ENCODE measurements around the gene HS6ST1. TPM values are rescaled to one million over a fixed set of nuclear protein-coding genes. Genes with fewer than 3 reads are reported as not detected.

The HS6ST1 gene
- total and polyA plus RNA-seq, 2 of the 4 experiments (the other 2 are of a cell fraction) = 29.9 to 36.9 TPM

DNA sequence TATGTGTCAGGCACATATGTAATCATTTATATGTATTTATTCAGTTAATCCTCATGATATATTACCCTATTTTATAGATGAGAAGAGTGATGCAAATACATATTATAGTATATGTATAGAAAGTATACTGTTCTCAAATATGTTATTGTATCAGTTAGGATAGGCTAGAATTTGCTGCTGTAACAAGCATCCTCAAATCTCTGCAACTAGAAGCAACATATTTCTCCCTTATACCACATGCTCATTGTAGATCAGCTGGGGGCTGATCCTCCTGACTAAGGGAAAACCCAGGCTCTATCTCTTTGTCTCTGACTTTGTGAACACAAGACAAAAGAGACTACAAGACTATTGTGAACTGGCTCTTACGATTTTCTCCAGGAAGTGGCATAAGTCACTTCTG lies 24.8 kb upstream of the HS6ST1 start:
- intact Hi-C loops (cut with micrococcal nuclease) = no loop called here
- no peaks in the 10 kb centered on the region for H3K9me3 ChIP-seq (ENCODE audit: control insufficient read depth, insufficient read depth, low read length)
- DNase-seq = no peak
- no peak overlapping the region for H3K4ac ChIP-seq (ENCODE audit: low read depth, low read length)
- no peak overlapping the region for H2AFZ ChIP-seq (replicated peaks; ENCODE audit: low read length, poor library complexity)
- in situ Hi-C loops (cut with MboI; ENCODE audit: low sequenced_read_pairs) = no loop called here
- H4K5ac ChIP-seq (ENCODE audit: low read depth, low read length) = no peak overlapping the region
- H3K79me1 ChIP-seq (ENCODE audit: low read depth in 1 of 2, low read length in 2 of 2) = no peaks in the 10 kb centered on the region
- ChIA-PET CTCF (no interaction called here), POLR2A (ENCODE audit: unreplicated experiment) (no interaction called here)
- H3K14ac ChIP-seq (replicated peaks; ENCODE audit: low read depth, low read length) = no peak overlapping the region
- no peak overlapping the region for H4K8ac ChIP-seq (ENCODE audit: low read depth in 2 of 2, low read length in 2 of 2)
- H4K91ac ChIP-seq (ENCODE audit: insufficient read depth, low read depth, low read length) = no peak overlapping the region
- H3K4me1 ChIP-seq (ENCODE audit: control insufficient read depth, insufficient read depth, low read length) = peaks cover 7% of the 10 kb centered on the region
- 83% methylated on average over 1 of the region's 1 CpG; no CpG with 5 or more reads in 1 of the 2 experiments for WGBS, 2 experiments (ENCODE audit: extremely low coverage in 2 of 2, insufficient read length in 1 of 2)
- H2AK5ac ChIP-seq (ENCODE audit: low read depth, low read length) = no peak overlapping the region
- no peak overlapping the region for H3K18ac ChIP-seq (ENCODE audit: low read depth, low read length)
- H2BK120ac ChIP-seq (ENCODE audit: low read depth, low read length) = no peak overlapping the region
- H2BK5ac ChIP-seq (ENCODE audit: low read depth, low read length, poor library complexity, severe bottlenecking) = no peak overlapping the region
- no peak overlapping the region for H3K23ac ChIP-seq (ENCODE audit: low read depth, low read length)
- BruUV-seq (replicated peaks) = no TSS peak
- no peak overlapping the region for H3K27ac ChIP-seq (ENCODE audit: insufficient read depth, low read length)
- no peak overlapping the region for H3K4me2 ChIP-seq (ENCODE audit: low read depth, low read length)
- no peak overlapping the region for H3K9ac ChIP-seq (ENCODE audit: low read depth, low read length)
- H3K56ac ChIP-seq (ENCODE audit: extremely low read depth, insufficient read depth, low read length) = no peak overlapping the region
- H2BK15ac ChIP-seq (ENCODE audit: low read depth, low read length) = no peak overlapping the region
- dilution Hi-C loops (cut with HindIII; ENCODE audit: low sequenced_read_pairs, unreplicated experiment) = no loop called here
- no peaks in the 10 kb centered on the region for H4K20me1 ChIP-seq (ENCODE audit: insufficient read depth, low read length)
- no peak for ATAC-seq (ENCODE audit: low read depth)
- no peak for TF ChIP-seq MAFK (IDR thresholded peaks at IDR 0.05; ENCODE audit: low read depth, low read length)
- TF ChIP-seq, protein P1, sequence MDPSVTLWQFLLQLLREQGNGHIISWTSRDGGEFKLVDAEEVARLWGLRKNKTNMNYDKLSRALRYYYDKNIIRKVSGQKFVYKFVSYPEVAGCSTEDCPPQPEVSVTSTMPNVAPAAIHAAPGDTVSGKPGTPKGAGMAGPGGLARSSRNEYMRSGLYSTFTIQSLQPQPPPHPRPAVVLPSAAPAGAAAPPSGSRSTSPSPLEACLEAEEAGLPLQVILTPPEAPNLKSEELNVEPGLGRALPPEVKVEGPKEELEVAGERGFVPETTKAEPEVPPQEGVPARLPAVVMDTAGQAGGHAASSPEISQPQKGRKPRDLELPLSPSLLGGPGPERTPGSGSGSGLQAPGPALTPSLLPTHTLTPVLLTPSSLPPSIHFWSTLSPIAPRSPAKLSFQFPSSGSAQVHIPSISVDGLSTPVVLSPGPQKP (IDR thresholded peaks at IDR 0.05; ENCODE audit: borderline replicate concordance, low read depth, low read length) = no peak
- TF ChIP-seq SMC3 (IDR thresholded peaks at IDR 0.05; ENCODE audit: low read depth, low read length) = no peak
- TF ChIP-seq FOS (IDR thresholded peaks at IDR 0.05; ENCODE audit: low read depth, low read length) = no peak
- H2AK9ac ChIP-seq (replicated peaks; ENCODE audit: low read depth, low read length, poor library complexity) = no peak overlapping the region
- H3K36me3 ChIP-seq (ENCODE audit: control insufficient read depth, insufficient read depth, low read length) = no peaks in the 10 kb centered on the region
- H3K9me1 ChIP-seq (ENCODE audit: insufficient read depth, low read length) = peaks cover 4% of the 10 kb centered on the region; the same call in 1 of the 2 replicates
- no peak overlapping the region for H2BK20ac ChIP-seq (ENCODE audit: low read depth, low read length)
- no peak overlapping the region for H3K4me3 ChIP-seq (ENCODE audit: insufficient read depth, low read depth, low read length)
- H3K27me3 ChIP-seq (ENCODE audit: control insufficient read depth, insufficient read depth, low read length) = no peaks in the 10 kb centered on the region

Measured in IMR-90 (cell line).